GM19452 (cell line): ENCODE measurements around the gene RCOR1.
A peak's percentile ranks its signal among the peaks of the same experiment; 100 is the strongest.
"Not testable (repeated sequence)": the region's sequence is repeated elsewhere in the genome, so short reads cannot be mapped to it uniquely, and the experiment has no call there.

Experiments
- ATAC-seq: cut with Tn5 transposase; IDR thresholded peaks from one replicate; pipeline ENCODE4 v1.9.1; 2021; ENCODE audit not compliant: unreplicated experiment

Gene RCOR1

DNA sequence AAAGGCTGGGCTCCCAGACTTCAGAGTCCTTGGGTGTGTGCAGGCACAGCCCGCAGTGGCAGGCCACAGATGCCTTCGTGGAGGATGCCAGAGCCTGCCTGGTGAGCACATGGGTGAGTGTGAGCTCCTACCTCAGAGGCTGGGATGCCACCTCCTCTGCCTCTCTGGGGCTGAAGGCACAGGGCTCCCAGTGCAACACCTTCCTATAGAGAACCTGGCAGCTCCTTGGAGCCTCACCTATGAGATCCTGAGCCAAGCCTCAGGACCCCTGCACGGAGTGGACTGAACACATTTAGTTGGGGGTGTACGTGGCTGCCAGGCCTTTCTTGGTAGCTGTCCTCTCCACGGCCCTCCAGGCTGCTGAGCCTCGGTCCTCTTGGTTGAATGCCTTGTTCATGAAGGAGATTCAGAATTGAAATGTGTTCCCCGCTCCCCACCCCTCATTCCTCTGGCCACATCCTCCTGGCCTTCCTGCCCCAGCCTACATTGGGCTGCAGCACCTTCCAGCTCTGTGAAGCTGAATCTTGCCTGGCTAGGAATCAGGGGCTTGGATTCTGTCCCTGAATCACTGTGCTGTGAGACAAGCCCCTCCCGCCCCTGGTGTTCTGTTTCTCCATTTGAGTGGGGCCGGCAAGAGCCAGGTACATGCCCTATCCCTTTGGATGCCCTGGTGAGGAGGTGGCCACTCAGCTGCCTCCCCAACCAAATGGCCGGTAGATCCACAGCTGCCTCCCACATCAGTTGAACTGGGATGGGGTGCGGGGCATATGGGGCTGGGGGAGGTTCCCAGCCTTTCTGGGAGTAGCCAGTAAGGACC, 146.1 kb downstream of the RCOR1 start:
- no peak for ATAC-seq

- no peak for ATAC-seq
Measured at GRCh38 chr14:102739190-102739469, 146.7 kb downstream of the RCOR1 start.

DNA sequence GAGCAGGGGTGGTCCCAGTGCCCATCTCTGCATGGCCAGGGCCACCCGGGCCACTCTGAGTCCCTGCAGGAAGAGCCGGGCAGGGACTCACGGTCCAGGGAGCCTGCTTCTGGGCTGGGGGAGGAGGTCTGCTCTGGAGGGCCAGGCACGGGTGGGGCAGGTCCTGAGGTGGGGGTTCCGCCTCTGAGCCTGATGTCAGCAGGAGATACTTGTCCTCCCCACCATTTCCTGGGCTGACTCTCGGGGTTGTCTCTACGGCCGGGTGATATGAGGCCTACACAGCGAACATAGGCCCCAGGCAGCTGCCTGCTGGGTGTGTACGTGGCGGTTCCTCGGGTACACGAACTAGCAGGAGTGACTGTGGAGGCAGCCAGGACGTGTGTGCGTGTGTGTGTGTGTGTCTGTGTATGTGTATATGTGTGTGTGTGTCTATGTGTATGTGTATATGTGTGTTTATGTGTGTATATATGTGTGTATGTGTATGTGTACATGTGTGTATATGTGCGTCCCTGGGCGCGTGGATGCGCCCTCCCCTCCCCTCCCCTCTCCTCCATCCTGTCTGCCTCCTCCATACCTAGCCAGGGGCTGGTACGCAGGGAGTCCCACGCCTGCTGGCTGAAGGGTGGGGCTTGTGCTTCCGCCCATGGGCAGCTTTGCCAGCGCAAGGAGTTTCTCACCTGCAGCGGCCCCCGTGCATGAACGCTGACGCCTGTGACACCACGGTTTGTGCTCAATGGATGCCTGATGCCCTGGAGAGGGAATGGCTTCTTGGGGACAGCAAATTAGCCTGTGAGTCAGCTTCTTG, 154.4 kb downstream of the RCOR1 start:
- no peak for ATAC-seq

DNA sequence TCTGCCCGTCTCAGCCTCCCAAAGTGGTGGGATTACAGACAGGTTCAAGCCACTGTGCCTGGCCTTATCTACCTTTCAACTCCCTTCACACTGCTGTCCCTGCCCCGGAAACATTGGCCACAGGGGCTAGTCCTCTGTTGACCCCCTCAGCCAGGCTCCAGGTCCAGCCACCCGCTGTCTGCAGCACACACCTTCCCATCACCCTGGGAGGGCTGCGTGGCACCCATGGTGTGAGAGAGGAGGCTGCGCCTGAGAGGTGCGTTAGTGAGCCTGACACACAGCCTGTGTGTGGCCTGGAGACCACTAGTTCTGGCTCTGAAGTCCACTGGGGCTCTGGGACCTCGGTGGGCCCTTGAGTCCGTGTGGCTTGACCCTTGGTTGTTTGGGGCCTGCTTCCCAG, 156.4 kb downstream of the RCOR1 start:
- ATAC-seq: no peak

- no peak for ATAC-seq
Measured at GRCh38 chr14:102749393-102750305, 157.2 kb downstream of the RCOR1 start.

DNA sequence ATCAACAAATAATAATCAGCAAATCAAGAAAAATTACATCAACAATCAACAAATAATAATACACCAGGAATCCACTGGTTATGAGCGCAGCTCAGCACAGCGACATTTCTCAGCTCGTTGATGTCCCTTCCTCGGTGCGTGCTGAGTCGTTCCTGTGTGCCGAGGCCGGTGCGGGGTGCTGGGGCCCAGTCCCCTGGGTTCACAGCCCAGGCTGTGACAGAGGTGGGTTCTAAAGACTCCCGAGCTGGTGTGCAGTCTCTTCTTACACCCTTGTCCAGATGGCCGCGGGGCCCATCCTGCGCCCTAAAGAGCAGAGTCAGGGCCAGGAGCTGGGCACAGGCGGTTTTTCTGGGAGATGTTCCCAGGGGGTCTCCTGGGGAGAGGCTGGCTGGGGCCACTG, 157.9 kb downstream of the RCOR1 start:
- no peak for ATAC-seq

DNA sequence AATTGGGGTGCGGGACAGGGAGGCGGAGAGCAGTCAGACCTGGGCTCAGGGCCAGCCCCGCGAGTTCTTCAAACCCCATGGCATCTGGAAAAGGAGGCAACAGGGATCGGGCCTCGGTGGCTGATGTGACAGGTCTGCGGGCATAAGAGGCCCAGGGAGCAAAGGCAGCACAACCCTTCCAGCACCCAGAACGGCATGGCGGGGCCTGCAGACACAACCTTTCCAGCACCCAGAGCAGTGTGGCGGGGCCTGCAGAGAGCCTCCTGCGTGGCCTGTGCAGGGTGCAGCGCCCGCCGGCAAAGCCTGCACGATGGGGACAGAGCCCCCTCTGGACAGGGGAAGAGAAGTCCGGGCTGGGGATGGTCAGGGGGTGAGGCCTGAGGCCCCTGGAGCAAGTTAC, 158.6 kb downstream of the RCOR1 start:
- no peak for ATAC-seq

GRCh38 chr14:102752239-102752847, 159.9 kb downstream of the RCOR1 start:
- no peak for ATAC-seq

DNA sequence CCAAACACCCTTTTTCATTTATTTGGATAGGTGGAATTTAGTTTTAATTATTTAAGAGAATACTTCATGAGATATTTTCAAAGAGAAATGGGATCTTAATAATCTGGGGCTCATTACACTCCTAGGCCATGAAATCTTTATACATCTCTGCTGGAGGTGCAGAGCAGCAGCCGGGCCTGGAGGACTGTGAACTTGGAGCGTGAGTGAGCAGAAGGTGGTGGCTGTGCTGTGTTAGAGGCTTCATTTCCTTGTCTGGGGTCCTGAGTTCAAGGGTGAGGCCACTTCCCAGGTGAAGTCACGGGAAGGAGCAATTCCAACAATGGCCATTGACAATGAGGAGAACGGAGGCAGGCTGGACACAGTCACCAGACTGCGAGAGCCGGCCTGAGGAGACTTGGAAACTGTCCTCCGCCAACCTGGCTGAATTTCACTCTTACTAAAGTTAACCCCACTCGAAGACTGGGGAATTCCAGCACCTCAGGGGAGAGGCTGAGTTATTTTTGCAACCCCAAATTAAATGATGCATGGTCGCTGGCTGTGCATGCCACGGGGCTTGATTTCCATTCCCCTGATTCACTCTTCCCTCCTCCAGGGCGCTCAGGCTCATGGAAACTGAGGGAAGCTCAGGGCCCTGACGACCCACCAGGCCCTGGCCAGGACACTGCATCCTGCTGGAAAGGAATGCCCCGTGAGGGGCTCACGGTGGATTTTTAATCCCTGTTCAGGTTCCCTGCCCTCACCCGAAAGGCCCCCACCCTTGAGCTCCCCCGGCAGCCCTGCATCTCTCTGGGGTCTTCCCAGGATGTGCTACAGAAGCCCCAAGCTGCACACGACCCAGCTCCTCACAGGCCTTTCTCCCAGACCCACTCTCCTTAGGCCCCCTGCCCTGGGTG, 162.2 kb downstream of the RCOR1 start:
- ATAC-seq: peak; percentile 61

GRCh38 chr14:102757646-102758045, 165.2 kb downstream of the RCOR1 start:
- ATAC-seq: no peak

DNA sequence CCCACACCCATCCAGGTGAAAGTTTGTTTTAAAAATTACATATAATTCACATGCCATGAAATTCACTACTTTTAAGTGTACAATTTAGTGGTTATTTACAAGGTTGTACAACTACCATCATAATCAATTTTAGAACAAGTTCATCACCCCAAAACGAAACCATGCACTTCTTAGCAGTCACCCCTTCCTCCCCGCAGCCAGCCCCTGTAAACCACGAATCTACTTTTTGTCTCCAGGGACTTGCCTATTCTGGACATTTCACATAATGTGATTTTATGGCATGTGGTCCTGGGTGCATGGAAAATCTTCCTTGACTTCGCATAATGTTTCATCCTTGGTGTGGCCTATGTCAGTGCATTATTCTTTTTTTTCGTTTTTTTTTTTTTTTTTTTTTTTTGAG, 165.6 kb downstream of the RCOR1 start:
- ATAC-seq: no peak

DNA sequence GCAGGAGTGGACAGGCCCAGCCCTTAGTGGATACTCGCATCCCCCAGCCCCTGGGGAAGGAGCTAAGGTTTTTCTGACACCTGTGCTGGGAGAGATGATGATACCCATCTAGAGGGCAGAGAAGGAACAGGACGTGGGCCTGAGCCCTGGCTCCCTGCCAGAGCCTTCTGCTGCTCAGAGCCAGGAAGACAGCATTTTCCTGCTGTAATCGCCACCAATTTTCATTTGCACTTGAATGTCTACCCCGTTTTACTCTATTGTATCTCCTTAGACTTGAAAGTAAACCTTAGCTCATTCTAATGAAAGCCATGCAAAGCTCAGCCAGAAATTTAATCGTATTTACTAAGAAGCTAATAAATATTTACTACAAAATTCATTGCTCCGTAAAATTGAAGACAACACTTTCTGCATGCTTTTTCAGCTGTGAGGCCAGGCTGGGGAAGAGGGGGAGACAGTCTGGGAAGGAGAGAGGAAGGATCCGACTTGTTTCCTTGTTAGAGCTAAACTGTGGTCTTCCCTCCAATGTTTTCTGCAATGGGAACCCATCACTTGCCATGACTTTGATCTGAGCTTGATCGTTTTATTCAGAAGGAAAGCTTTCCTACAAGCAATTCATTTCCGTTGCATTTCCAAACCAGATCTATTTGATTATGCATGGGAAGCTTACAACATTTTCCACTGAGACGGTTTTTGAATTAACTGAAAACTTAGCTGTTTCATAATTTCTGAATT, 167.2 kb downstream of the RCOR1 start:
- no peak for ATAC-seq

GRCh38 chr14:102760496-102761193, 168.2 kb downstream of the RCOR1 start:
- ATAC-seq: no peak

DNA sequence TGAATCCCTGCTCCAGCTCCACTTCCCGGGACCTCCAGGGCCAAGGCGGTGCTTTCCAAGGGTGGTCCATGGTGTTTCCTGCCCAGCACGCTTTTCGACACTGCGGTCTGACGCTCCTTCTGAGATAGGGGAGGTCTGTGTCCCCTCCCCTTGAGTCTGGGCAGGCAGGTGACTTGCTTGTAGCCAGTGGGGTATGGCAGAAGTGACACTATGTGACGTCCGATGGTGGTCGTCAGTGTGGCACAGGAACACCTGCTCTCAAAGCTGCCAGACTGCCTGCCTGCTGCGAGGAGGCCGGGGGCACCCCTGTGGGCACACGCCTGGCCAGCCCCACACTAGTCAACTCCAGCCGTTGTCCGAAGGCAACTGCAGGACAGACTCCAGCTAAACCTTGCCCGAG, 168.8 kb downstream of the RCOR1 start:
- no peak for ATAC-seq

DNA sequence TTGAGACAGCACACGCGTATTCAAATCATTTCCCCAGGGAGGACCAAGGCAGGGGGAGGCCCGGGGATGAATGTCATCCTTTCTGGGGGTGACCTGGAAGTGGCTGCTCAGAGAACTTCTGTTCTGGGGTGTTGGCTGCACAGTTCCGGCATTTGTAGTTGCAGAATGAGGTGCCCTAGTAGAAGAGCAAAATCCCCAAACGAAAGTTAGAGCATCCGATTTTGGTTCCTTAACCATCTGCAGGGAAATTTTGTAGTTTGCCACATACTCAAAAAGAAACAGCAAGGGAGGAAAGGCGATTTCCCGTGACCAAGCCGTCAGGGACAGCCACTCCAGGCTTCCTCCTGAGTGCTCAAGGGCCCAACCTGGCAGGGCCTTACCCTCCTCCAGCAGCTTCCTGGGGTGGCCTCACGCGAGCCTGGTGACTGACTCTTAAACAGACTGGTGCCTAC, 171.8 kb downstream of the RCOR1 start:
- peak; percentile 64 for ATAC-seq

DNA sequence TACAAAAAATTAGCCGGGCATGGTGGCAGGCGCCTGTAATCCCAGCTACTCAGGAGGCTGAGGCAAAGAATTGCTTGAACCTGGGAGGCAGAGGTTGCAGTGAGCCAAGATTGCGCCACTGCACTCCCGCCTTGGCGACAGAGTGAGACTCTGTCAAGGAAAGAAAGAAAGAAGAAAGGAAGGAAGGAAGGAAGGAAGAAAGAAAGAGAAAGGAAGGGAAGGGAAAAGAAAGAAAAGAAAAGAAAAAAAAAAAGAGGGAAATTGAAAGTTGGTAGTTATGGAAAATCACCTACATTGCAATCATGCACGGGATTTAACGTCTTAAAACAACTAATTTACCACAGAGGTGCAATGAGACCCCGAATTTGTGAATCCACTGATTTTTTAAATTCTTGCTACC, 173.3 kb downstream of the RCOR1 start:
- ATAC-seq: not testable (repeated sequence)

GRCh38 chr14:102768223-102769048, 176.0 kb downstream of the RCOR1 start:
- ATAC-seq: peak; percentile 58

DNA sequence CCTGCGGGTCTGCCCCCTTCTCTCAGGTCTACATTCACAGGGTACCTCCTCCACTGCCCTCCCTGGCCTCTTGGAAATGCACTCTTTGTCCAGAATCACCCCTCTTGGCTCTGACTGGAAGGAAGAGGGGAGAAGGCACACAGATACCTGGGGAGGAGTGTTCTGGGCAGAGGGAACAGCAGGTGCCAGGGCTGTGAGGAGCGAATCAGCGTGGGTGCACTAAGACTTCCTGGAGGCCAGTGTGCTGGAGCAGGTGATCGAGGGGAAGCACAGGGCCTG, 176.5 kb downstream of the RCOR1 start:
- ATAC-seq: no peak
